Measurements from ENCODE around the gene BIN2.
"Not testable (repeated sequence)": the region's sequence is repeated elsewhere in the genome, so short reads cannot be mapped to it uniquely, and the experiment has no call there.

The BIN2 gene

DNA sequence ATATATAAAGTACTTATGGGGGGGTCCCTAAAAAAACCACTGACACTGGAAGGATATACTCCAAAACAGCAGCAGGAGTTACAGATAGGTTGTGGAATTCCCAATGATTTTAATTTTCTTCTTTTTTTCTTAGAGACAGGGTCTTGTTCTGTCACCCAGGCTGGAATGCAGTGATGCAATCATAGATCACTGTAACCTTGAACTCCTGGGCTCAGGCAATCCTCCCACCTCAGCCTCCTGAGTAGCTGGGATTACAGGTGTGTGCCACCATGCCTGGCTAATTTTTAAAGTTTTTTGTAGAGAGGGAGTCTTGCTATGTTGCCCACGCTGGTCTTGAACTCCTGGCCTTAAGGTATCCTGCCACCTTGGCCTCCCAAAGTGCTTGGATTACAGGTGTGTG, 64.4 kb downstream of the BIN2 start:
- DNase-seq (ENCODE audit: low read depth in 2 of 2): not testable (repeated sequence)

DNA sequence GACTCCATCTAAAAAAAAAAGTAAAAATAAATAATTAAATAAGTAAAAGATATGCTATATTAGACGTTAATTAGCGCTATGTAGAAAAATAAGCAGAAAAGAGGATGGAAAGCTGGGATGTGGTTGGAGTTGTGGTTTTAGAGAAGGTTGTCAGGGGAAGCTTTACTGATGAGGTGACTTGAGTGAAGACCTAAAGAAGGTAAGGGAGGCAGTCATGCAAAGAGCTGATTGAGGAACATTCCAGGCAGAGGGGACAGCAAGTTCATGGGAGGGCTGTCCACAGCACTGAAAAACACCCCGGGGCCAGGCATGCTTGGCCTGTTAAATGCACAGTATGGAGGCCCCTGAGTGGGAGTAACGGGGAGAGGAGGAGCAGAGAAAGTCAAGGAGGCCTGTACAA, 69.4 kb downstream of the BIN2 start:
- no peak for DNase-seq (ENCODE audit: low read depth in 2 of 2)

DNA sequence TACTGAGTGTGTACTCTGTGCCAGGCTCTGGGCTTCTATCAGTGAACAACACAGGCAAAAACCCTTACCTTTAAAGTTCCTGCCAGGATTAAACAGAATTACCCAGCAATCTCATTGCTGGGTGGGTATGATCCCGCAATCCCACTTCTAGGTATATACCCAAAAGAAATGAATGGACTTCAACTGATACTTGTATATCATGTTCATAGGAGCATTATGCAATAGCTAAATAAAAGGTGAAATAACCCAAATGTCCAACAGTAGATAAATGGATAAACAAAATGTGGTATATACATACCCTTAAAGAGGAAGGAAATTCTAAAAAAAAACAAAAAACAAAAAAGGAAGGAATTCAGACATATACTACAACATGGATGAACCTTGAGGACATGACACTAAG, 70.7 kb downstream of the BIN2 start:
- DNase-seq (ENCODE audit: low read depth in 2 of 2): no peak

DNA sequence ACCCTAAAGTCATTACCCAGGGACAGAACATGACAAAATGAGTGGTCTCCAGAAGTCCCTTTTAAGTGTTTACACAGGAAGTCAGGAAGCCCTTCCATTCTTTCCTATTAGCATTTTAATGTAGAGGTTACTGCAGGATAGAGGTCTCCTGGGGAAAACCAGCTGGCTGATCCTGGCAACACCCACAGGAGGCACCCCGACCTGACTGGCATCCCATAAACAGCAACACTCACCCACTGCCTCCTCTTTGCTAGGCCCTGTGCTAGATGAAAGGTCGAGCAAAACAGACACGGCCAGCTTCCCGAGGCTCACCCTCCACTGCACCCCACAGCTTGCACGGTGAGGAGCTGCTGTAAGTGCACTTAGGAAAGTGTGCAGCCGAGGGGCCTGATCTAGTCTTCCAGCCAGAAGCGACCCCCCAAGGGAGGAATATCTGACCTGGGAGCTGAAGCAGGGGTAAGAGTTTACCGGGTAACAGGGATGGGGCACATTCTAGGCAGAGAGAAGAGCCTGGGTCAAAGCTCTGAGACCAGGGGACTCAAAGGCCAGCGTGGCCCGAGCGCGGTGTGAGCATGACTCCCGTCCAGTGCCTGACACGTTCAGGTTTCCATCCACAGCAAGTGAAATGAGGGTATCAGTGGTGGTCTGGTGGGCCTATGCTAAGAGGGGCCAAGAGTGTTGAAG, 76.3 kb downstream of the BIN2 start:
- no peak for DNase-seq (ENCODE audit: low read depth in 2 of 2)

DNA sequence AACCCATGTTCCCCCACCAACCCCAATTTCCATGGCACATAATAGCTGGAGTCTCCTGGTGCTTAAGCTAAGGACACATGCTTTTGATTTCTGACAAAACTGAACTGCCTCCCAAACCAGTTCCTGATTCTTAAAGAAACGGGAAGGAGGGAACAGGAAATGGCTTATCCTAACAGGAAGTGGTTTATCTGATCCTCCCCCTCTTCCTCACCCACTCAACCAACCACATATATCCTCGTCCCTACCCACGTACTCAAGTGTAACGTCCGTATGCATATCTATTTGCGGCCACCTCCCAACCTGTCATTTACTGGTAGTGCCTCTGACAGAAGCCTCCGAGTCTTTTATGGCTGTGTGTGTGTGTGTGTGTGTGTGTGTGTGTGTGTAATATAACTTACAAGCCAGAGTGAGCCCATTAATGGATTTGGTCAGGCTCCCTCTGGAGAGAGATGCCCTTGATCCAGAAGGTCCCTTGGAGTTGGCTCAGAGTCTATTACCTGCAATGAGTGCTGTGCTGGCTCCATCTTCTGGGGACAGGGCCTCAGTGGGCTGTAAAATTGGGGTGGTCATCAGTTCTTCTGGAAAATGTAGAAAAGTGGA, 77.6 kb downstream of the BIN2 start:
- no peak for DNase-seq (ENCODE audit: low read depth in 2 of 2)

DNA sequence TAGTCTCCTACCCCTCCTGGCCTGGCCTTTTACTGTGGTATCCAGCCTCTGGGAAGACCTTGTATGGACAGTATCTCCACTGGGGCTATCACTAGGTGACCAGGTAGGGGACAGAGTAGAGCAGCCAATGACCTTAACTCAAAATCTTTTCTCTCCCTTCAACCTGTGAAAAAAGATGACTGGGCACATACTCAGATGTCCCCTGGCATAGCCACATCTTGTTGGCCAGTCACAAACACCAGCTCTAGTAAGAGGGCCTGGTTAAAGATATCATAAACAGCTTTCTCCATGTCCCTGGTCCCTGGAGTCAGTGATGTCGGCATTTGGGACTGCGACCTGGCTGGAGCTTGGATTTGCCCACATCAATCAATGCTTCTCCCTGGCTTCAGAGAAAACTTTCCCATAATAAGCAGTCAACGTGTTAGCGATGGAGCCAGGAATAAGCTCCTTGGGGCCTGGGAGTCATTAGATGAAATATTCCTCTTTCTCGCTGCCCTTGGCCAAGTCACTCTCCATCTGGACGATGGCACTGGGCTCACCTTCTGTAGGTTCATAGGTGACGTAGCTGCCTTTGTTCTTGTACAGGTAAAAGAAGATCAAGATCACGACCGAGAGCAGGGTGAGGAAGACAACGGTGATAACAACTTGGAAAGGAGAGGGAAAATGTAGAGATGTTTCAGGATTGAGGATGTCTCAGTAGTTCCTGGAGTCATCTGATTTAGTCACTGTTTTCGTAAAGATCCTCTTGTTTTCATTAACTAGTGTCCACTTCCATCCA, 78.3 kb downstream of the BIN2 start:
- DNase-seq (ENCODE audit: low read depth in 2 of 2): no peak

DNA sequence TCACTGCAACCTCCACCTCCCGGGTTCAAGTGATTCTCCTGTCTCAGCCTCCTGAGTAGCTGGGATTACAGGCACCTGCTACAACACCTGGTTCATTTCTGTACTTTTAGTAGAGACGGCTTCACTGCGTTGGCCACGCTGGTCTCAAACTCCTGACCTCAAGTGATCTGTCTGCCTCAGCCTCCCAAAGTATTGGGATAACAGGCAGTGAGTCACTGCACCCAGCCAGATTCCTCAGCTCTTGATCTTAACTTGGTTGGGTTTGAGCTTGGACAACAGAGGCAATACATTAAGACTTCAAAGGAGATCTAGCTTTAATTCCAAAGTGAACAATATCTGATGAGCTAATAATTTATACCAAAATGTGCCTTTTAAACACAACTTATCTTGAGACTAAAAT, 79.7 kb downstream of the BIN2 start:
- DNase-seq (ENCODE audit: low read depth in 2 of 2): no peak

DNA sequence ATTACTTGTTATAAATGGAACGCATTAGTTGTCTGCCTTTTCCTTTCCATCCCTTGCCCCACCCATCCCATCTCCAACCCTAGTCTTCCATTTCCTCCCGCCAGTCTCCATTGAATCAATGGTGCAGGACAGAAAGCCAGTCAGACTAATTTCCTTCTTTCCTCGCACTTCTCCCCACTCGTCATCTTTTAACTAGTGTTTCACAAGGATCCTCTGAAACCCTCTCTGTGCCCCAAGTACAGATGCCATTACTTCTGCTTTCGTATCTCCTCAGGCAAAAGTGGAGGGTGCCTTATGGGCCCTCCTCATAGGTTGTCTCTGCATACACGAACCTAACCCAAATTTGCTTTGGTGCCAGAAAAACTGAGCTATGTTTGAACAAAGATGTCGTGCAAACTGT, 81.1 kb downstream of the BIN2 start:
- no peak for DNase-seq (ENCODE audit: low read depth in 2 of 2)

DNA sequence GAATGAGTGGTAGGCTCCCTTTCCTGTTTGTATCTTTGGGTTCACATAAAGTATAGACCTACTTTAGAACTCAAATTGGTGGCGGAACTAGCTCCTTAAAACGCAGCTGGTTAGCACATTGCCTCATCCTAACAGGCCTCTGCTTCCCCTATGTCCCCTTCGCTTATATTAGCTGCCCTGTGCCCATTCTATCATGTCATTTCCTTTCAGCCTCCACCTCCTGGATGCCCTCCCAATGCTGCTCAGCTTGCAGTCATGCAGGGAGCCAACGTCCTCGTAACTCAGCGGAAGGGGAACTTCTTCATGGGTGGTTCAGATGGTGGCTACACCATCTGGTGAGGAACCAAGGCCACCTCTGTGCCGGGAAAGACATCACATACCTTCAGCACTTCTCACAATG, 81.9 kb downstream of the BIN2 start:
- DNase-seq (ENCODE audit: low read depth in 2 of 2): no peak

DNA sequence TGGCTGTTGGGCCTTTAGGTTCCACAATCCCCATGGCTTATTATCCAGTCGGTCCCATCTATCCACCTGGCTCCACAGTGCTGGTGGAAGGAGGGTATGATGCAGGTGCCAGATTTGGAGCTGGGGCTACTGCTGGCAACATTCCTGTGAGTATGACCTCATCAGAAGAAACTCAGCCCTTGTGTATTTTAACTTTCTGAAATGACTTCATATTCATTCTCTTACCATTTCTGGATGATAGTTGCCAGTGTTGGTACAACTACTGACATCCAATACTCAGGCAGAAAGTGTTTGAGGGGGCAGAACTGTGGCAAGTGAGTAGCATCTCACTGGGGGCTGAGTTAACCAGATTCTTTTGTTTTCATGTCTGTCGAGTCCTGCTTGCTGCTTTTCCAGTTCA, 83.0 kb downstream of the BIN2 start:
- DNase-seq (ENCODE audit: low read depth in 2 of 2): no peak

DNA sequence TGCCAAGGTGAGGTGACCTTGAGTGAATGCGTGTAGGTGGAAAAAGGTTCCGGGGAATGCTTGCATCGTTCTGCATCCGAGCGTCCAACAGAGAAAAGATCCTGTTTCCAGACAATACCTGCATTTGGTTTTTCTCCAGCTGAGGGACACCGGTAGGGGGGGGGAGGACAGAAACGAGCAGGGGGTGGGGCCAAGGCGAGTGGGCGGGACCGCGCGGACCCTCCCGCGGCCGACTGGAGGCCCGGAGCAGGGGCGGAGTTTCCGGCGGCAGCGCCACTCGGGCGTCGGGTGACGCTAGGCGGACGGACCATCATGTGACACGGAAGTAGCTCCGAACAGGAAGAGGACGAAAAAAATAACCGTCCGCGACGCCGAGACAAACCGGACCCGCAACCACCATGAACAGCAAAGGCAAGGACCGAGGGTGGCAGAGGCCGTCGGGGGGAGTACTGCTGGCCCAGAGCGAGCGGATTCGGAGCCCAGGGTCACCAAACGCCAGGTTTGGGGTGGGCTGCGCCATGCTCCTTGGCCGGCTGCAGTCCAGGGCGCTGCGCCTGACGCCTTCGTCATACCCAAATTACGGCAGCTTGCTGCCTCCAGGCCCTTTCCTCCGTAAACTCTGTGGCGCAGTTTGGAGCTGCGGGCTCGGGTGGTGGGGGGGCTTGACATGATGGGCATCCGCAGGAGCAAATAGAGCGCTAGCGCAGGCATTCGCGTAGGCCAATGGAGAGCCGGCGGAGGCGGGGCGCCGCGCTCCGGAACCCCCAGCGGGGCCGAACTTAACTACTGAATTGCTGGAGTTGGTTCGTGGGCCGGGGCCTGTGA, 85.3 kb downstream of the BIN2 start, which contains the start of gene DAZAP2:
Gene DAZAP2, plus strand, starts transcription at position 317 of the 825 bp plus-strand sequence. Its CDS starts 82 bp downstream, at position 399.
- DNase-seq (ENCODE audit: low read depth in 2 of 2): peak; percentile 83 to 88

DNA sequence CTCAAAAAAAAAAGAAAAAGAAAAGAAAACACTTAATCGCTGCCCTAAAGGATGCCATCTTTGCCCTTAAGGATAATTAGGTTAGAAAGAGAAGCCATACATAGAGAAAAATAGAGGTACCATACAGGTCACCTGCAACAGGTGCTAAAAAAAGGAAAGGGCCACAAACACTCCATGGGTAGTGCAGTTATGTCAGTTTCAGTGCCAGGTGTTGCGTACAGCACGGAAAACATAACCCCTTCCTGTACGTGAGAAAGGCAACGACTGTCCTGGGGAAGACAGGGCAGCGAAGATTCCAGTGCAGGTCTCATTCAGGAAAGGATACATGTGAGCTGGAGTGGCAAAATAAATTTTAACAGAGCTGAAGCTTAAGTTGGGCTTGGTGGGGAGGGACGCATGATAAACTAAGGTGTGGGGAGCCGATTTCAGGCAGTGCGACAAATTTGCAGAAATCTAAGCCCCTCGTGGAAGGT, 85.9 kb downstream of the BIN2 start:
- no peak for DNase-seq (ENCODE audit: low read depth in 2 of 2)

DNA sequence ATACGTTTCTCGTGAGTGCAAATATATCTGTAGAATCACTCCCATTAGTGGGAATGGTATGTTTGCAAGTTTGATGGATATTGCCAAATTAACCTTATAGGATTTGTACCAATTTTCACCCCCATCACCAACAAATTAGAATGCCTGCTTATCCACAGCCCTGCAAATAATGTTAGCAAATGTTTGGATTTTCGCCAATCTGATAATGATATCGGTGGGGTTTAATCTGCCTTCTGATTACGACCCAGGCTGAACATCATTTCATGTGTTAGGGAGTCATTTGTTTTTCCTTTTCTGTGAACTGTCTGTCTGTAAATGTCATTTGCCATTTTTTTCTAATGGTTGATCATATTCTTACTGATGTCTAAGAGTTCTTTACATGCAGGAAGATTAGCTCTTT, 89.4 kb downstream of the BIN2 start:
- no peak for DNase-seq (ENCODE audit: low read depth in 2 of 2)

DNA sequence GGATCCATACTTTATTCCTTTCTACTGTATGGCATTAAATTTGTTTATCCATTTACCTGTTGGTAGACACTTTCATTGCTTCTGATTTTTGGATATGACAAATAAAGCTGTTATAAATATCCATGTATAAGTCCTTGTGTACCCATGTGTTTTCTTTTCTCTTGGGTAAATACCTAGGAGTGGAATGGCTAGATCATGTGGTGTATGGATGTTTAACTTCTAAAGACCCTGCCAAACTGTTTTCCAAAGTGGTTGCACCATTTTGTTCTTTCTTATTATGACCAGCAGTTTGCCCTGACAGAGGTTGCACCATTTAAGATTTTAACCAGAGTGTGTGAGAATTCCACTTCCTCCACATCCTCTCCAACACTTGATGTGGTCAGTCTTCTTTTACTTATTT, 91.3 kb downstream of the BIN2 start:
- no peak for DNase-seq (ENCODE audit: low read depth in 2 of 2)
